Stimulated activated CD8-positive, alpha-beta memory T cell treated with anti-CD3 and anti-CD28 coated beads, Interleukin-4, amount 100 ng/mL, for 4 hours (primary cell): ENCODE measurements around the gene GRIK4.

Experiments used
- DNase-seq, 2 donors: peaks; one replicate each; pipeline ENCODE4 v3.0.0-alpha.2; 2020; ENCODE audit warnings: low read depth in 2 of 2, low spot score in 1 of 2

The GRIK4 gene

DNA sequence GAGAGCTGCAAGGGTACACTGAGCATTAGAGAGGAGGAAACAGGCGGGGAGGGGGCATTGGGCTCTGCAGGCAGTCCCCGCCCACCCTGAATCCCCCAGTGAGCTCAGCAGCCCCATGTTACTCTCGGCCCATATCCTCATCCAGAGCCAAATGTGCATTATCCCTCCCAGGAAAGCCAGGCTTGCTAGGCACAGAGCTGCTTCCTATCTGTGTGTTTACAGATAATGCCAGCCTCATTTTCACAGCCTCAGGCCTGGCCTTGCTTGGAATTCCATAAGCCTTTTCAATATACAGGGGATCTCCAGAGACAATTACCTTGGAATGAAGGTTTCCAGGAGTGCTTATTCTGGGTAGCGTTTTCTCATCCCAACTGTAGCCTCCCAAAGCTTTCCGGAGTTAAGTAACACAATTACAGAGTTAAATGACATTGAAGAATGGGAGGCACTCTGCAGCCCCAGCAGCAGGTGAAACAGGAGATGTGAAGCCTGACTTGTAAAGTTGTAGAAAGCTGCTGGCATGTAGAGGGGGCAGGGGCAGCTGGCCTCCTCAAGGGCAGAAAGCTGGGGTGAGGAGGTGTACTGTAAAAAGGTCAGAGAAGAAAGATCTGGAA lies 420.9 kb downstream of the GRIK4 start:
- no peak for DNase-seq

DNA sequence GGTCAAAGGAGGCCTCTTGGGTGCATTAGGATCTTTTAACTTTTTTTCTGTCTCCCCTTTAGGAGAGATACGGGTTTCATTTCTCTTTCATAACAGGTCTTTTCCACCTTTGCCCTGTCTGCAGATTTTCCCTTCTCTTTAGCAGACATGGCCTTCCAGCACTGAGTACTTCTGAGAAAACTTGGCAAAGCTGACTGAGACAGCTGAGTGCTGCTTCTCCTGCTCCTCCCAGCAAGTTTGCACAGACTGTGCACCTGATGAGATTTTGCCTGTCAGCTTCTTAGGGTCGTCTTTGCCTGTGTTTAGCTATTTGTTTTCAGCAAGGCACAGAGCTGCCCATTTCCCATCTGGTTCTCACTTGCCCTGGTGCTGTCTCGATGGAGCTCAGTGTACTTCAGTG lies 424.8 kb downstream of the GRIK4 start:
- no peak for DNase-seq

DNA sequence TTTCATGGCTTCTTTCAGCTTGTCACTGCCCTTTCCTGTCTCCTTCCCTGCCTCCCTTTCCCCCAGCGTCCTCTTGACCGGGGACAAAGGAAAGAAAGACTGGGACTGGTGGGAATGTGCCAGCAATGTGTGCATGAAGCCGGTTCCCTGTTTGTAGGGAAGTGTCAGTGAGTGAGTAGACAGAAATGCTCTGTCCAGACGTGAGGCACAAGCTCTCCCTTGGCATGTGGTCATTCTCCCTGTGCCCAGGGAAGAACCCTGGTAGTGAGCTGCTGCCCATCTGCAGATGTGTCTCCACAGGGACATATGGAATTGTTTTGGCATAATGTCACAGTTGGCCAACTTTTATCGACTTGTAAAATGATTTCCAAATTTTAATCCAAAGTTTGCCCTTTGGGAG lies 426.0 kb downstream of the GRIK4 start:
- DNase-seq = no peak

DNA sequence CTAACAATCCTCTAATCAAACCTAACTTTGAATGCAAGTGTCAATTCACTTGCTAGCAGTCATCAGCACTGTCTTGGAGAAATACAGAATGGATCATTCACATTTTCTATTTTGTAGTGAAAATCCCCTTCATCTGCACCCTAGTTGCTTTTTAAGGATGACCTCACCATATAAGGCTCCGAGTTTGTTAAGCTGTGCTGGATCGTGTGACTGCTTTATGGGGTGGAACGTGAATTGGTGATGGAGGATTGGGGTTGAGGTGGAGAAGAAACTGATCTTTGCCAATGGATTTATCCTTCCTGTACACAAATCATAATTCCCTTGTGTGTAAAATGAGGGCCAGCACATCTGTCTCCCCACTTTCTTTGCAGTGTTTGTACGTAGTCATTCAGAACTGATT lies 426.7 kb downstream of the GRIK4 start:
- DNase-seq = no peak

DNA sequence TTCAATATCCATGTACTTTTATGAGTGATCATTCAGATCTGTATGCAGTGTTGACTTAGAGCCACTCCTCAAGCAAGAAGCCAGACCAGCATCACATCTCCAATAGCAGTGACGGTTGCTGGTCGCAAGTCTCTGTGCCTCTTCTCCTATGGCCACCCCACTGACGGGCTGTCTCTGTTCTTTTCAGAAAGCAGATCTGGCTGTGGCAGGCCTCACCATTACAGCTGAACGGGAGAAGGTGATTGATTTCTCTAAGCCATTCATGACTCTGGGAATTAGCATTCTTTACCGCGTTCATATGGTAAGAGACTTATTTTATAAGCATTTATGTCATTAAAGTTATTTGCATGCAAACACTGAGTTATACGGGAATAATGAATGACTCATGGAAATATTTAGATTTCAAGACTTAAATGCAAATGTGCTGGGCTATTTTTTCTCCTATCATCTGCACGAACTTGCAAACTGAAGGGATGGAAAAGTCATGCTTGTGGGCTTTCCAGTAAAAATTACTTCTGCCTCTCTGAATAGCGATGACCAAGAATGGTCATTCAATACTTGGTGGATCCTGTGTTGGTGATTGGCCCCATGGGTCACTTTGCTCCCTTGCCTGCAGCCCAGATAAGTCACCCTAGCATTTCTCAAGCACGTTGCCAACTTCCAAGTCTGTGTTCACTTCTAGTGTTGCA lies 428.8 kb downstream of the GRIK4 start:
- no peak for DNase-seq

DNA sequence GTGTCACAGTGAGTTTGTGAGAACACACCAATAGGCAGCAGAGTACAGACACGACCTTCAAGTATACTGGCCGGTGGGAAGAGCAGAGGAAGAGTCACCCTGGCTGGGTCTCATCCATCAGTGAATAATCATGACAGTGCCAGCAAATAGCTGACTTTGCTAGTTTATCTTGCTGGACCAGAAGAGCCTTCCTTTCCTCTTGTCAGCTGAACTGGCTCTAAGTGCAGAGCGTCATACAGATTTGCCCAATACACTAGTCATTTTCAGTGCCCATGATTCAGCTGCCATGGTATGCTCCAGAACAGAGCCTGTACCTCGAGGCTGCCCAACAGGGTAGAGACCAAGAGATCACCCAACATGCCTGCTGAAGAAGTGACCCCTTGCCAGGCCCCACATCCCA lies 429.5 kb downstream of the GRIK4 start:
- no peak for DNase-seq

DNA sequence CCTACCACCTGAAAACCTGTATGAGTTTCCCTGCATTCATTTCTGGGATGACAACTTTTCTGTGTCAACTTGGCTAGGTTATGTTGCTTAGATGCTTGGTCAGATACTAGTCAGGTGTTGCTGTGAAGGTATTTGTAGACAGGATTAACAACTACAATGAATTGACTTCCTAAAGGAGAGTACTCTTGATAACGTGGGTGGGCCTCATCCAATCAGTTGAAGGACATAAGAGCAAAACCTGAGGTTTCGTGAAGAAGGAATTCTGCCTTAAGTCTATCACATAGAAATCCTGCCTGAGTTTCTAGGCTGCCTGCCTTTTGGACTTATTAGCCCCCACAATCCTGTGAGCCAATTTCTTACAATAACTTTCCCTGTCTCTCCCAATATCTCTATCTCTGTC lies 431.2 kb downstream of the GRIK4 start:
- no peak for DNase-seq

DNA sequence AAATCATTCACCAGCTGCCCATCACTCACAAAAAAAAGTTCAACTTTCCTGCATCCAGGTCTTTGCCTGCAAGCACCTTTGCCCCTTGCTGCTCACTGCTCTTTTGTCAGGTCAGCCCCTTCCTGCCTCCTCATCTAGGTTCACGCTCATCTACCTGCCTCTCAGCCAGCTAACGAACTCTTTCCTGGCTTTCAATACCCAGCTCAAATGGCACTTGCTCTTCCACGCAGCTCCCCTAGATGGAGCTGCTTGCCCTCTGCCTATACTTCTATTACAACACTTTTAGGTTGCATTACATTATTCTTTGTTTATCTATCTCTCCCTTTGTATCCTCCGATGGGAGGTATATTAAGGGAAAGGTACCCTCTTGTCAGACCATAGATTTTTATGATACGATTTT lies 433.5 kb downstream of the GRIK4 start:
- DNase-seq = no peak

DNA sequence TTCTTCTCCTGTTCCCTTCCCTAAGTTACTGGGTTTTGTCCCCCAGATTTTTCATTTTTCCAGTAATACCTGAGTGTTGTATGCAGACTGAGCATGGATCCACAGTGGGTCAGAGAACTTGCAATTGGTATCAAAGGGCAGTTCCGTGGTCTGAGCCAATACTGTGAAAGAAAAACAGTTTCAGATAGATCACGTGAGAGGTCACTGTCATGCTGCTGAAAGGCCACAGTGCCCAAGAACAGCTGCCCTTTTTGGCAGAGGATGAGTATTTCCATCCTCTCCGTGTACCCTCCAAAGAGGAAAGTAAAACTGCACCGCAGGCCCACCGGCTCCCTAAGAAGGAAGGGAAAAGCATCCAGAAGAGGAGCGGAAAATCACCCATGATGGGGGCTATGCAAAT lies 439.3 kb downstream of the GRIK4 start:
- DNase-seq = no peak

DNA sequence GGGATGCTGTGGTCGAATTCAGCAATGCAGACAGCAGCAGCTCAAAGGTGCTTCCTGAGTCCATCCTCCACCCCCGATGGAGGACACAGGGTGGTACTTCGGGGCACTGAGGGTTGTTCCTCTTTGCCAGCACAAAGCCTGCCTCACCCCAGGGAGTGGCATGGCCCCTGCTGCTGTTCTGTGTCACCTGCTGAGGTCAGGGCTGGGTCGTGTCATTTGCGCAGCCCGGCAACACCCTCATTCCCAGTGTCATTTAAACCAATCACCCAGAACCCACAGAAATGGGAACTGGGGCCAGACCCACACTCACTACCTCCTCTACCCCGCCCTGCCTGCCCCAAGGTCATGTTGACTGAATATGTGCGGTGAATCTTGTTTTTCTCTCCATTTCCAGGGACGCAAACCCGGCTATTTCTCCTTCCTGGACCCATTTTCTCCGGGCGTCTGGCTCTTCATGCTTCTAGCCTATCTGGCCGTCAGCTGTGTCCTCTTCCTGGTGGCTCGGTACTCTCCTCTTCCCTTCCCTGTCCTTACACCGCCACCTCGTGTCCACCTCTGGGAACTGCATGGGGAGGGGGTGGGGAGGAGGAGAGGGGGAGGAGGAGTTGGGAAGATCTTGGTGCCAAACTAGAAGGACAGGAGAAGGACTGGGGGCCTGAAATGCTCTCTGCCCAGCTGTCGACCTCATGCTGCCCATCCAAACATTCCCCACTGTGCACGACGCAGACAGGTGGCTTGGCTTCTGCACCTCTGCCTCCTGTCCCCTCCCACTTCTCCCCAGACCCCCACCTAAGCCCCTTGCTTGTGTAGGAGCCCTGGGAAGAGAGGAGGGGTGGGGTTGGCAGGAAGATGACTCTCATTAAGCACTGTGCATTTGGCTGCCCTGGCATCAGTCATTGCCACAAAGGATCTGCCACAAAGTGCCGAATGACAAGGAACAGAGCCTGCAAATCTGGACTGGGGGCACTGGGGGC lies 441.2 kb downstream of the GRIK4 start:
- DNase-seq = peak; percentile 21

DNA sequence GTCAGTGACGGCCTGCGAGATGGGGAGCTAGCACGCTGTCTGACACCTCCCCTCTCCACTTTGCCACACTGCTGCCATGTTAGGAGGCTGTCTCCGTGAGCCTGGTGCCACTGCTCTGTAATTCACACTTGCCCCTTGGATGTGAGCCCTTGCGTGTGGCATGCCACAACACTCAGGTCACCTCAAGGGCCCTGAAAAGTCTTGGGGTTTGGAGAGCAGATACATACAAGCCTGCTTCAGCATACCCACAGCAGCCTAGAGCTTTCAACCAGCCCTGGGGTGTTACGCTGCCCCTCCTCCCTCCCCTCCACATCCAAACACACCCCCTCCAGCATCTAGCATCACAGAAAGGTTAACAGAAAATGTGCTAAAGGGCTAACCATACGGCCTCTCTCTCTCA lies 442.8 kb downstream of the GRIK4 start:
- no peak for DNase-seq

DNA sequence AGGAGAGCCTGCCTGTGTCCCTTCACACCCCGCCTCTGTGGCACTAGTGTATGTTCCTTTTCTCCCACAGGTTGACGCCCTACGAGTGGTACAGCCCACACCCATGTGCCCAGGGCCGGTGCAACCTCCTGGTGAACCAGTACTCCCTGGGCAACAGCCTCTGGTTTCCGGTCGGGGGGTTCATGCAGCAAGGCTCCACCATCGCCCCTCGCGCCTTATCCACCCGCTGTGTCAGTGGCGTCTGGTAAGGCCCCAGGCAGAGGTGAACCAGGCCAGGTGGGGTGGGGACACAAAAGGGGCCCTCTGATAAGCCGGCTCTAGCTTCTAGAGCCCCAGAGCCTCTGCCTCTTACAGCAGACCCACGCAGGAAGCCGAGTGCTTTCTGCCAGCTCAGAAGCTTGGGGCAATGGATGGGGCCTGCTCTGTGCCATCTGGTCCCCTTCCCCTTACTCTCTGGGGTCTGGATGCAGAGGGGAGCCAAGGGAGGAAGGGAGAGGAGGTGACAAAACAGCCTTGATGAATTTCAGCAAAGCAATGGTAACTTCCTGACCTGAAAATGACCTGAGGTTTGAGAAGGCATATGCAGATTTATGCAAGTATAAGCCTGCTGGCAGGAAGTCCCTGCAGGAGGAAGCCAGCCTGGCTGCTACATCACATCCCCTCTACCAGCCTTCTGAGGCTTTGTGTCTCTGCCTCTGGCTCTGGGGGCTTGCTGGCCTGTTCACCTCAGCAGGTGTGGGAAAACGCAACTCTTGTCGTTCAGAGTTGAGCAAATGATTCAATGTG lies 445.4 kb downstream of the GRIK4 start:
- DNase-seq = no peak

DNA sequence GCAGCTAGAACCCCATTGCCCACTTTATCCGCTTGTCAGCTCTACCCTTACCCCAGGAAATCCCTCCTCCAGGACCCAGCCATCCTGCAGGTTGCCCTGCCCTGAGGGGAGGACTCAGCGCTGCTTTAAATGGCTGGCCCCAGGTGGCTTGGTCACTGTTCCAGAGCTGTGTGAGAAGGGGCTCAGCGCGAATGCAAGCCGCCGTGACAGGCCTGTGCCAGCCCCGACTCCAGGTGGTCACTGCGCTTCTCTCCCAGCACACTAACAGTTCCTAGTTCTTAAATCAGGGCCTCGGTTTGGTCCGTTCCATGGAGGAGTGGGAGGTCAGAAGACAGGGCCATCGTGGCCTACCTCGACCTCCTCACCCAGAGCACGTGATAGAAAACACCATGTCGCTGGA lies 446.6 kb downstream of the GRIK4 start:
- DNase-seq = no peak

DNA sequence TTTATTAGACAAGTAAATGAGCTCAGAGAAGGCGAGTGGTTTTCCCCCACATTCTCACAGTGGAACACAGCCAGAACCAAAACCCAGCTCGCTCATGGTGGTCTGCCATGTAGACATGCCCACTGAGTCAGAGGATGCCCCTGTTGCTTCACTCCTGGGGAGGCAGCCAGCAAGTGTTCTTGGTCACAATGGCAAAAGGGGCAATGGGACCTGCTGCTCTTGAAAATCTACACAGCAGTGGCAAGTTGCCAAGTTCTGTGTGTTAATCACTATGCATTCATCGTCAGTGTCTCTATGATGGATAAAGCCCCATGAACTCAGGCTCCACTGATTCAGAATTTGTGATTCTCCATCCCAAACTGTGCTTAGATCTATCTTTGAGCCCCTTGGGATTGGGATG lies 447.6 kb downstream of the GRIK4 start:
- DNase-seq = no peak

DNA sequence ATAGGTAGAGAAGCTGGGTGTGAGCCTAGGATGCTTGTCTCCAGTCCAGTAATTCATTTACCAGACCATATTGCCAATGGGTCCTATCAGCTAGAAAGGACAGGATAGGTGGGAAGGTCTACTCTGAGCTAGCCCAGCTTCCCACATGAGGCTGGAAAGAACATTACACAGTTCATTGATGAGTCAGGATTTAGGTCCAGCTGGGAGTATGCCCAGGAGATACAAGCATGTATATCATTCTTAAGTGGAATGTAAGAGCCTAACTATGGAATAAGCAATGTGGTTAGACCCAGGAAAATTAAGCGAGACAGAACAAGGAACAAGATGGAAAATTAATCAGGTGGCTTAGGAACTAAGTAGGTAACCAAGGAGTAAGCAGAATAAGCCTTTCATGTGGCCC lies 453.3 kb downstream of the GRIK4 start:
- DNase-seq = no peak

DNA sequence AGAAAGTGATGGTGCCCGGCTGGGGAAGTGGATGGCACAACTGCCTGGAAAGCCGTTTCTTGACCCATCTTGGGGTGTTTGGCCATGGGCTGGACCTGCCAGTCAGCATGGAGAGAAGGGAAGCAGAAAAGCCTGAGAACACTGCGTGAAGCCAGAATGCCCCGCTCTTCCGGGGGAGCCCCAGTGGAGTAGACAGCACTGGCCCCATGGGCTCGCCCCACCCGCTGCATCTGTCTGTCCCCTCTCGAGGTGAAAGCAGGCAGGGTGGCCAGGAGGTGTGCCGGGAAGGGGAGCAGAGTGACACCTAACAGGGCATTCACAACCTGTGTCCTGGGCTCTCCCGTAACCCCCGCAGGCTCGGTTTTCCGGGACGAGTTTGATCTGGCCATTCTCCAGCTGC lies 455.3 kb downstream of the GRIK4 start:
- no peak for DNase-seq

DNA sequence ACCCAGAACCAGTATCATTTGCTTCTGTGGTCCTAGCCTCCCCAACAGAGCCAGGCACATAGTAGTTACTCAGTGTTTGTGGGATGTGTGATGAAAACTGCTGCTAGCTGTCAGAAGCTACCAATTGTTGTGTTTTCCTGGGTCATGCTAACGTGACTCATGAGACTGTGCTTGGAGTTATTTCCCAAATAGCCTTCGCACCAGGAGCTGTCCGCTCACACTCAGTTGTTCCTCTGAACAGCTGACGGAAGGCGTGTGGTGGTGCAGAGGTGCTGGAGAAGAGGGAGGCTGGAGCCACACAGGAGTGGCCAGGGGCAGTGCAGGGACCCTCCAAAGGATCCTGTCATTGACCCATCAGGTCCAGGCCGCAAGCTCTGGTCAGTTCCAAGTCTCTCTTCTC lies 458.4 kb downstream of the GRIK4 start:
- no peak for DNase-seq

DNA sequence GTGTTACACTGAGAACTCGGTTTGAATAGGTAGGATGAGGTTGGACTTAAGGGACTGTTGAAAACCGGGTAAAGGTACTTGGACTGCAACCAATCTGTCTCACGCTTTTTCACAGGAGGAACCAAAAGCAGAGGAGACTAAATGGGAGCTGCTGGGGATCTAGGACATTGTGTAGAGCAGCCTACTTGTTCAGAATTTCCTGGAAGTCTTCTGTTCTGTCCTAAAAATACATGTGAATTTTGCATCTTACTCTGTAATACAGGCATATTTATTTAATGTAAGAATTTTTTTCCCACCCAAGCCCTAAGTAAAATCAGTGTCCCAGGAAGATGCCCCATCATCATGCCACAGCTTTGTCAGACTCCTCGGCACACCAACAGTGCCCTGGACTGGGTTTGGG lies 460.3 kb downstream of the GRIK4 start:
- no peak for DNase-seq

DNA sequence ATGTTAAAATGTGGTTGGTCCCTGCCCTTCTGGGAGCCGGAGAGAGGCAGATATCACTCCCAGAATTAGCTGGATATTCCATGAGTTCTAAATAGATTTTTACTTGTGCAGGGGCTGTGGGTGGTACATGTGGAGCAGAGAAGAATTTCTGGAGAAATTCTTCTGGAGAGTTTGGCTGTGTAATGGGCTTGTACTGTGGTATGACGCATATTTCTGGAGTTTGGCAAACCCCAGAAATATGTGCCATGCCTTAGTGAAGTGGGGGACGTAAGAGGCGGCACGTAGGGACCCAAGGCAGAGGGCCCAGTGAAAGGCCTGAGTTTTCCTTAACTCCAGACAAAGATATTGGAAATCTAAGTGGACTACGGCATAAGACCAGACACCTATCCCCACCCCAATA lies 461.1 kb downstream of the GRIK4 start:
- no peak for DNase-seq

DNA sequence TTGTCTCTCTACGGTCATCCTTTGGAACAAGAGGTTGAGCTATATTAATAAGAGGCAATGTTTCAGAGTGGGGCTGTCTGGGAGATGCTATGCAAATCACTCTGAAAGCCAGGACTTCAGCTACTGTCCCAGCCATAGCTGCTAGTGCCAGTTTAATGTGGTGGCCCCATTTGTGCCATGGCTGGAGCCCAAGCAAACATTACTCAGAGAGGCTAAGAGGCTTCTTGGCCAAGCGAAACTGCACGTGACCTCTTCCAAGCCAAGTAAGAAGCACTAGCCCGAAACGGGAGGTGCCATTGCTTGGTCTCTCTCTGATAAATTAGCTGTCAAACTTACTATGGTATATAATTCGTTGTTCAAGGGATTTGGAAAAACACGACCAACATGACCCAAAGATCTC lies 462.0 kb downstream of the GRIK4 start:
- no peak for DNase-seq

DNA sequence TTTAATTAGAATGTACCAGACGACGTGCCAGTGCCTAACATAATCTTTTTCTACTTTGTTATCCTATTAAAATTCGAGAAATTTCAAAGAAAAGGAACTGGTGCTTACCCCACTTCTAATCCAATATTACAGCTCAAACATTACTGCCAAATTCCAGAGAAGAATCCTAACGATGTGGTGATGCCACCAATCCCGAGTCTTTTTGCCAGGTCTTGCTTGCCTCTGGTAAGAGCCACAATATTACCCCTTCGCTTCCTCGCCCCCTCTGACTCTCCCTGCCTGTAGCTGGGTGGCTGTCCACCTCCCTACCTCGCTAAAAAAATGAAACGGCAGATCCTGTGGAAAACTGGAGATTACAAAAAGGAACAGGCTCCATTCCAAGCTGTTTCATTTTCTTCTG lies 462.9 kb downstream of the GRIK4 start:
- no peak for DNase-seq
